Melanocyte of skin (primary cell): ENCODE data around the gene KRTAP11-1. TPM values are rescaled to one million over a fixed set of nuclear protein-coding genes. Genes with fewer than 3 reads are reported as not detected.

Experiments used
- total RNA-seq, 2 donors: library from RNA; depleted of rRNA; stranded (reverse); fragments of >200 nt; gene quantifications; 2 replicates each; pipeline ENCODE4 v1.2.3, GENCODE V29; 2012

The KRTAP11-1 gene, protein sequence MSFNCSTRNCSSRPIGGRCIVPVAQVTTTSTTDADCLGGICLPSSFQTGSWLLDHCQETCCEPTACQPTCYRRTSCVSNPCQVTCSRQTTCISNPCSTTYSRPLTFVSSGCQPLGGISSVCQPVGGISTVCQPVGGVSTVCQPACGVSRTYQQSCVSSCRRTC
- not detected for total RNA-seq

DNA sequence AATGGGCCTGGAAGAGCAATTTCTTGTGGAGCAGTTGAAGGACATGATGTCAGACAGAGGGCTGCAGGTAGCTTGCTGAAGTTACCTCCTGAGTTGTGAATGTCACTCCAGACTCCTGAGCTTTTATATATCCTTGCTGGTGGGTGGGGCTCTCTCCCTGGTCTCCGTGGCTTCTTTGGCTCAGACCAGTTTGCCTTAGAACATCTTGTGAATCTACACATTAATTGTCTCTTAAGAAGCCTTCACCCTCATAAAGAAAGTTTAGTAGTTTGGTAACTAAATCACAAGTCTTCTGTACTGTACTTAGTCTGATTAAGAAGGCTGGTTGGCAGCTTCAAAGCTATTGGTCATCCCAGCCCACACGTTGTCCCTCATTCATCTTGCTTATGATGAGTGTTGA lies at the start of gene KRTAP11-1:
Gene KRTAP11-1, minus strand, starts transcription at position 101 of the 400 bp plus-strand sequence. Its CDS starts 56 bp downstream, at position 45.

Other genes starting within 250 kb of the KRTAP11-1 start
- gene KRTAP20-2, start 246.4 kb downstream of the KRTAP11-1 start, total RNA-seq, result not detected
- not detected for gene KRTAP20-3, start 238.7 kb downstream of the KRTAP11-1 start, total RNA-seq
- gene KRTAP21-3, start 162.8 kb downstream of the KRTAP11-1 start, total RNA-seq, result not detected
- not detected for gene KRTAP21-2, start 134.3 kb downstream of the KRTAP11-1 start, total RNA-seq
- gene KRTAP21-1, start 126.2 kb downstream of the KRTAP11-1 start, total RNA-seq, result not detected
- not detected for gene KRTAP8-1, start 68.3 kb downstream of the KRTAP11-1 start, total RNA-seq
- not detected for gene KRTAP7-1, start 51.8 kb downstream of the KRTAP11-1 start, total RNA-seq
- gene KRTAP19-8, start 156.9 kb upstream of the KRTAP11-1 start, total RNA-seq, result not detected